Measurements from ENCODE around the gene YKT6.

Gene YKT6

DNA sequence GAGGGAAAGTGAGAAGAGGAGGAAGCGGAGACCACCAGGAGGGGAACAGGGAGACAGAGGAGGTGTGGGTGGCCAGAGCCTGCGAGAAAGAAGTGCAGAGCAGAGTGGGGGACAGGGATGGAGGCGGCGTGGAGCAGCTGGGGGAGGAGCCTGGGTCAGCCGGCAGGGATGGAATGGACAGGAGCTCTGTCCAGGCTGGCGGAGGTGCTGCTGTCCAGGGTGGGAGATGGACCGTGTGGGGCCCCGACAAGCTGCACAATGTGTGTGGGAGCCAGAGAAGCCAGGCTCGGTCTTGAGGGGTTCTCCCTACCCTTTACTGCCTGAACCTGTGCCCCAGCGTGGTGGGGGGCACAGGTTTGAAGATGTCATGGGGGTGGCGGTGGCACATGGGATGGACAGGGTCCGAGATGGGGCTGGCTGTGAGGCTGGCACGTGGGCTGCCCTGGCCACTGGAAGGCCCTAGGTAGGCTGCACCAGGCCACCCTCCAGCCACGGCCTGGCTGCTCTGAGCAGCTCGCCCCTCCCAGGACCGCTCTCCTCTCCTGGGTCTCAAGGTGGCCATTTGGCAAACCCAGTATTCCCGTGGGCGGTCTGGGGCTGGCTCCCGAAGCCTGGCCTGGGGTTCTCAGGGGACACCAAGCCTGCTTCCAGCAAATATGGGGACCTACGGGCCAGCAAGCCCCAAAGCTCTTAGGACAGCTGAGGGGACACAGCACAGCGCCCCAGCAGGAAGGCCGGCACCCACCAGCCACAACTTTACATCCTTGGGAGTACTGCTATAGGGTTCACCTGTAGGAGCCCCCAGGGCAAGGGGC is 32.3 kb downstream of the YKT6 start:
- DNase-seq (ENCODE audit: low read depth): no peak
- TF ChIP-seq, protein P1, sequence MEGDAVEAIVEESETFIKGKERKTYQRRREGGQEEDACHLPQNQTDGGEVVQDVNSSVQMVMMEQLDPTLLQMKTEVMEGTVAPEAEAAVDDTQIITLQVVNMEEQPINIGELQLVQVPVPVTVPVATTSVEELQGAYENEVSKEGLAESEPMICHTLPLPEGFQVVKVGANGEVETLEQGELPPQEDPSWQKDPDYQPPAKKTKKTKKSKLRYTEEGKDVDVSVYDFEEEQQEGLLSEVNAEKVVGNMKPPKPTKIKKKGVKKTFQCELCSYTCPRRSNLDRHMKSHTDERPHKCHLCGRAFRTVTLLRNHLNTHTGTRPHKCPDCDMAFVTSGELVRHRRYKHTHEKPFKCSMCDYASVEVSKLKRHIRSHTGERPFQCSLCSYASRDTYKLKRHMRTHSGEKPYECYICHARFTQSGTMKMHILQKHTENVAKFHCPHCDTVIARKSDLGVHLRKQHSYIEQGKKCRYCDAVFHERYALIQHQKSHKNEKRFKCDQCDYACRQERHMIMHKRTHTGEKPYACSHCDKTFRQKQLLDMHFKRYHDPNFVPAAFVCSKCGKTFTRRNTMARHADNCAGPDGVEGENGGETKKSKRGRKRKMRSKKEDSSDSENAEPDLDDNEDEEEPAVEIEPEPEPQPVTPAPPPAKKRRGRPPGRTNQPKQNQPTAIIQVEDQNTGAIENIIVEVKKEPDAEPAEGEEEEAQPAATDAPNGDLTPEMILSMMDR (IDR thresholded peaks at IDR 0.05; ENCODE audit: insufficient read depth, low read depth, low read length, missing control alignments): no peak

DNA sequence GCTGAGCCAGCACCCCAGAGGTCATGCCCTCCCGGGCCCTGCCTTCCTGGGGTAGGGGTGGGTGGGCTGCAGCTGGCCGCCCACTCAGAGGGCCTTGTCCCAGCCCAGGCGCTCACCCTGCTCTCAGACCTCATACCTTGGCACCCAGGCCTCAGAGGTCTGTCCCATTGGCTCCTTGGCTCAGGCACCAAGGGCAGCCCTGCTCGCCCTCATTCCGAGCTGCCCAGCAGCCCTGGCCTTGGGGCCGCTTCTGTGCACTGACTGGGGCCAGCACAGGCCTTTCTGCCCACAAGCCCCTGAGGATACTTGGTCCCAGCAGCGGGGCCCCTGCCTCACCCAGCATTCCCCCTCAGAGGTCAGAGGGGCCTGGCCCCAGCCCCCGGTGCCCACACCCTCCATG is 34.3 kb downstream of the YKT6 start:
- TF ChIP-seq, protein P1 (IDR thresholded peaks at IDR 0.05; ENCODE audit: insufficient read depth, low read depth, low read length, missing control alignments): no peak
- no peak overlapping the region for H3K4me3 ChIP-seq (ENCODE audit: low read length)
- no peak for DNase-seq (ENCODE audit: low read depth)

More for the DNA sequence above, 32.3 kb downstream of the YKT6 start:
- H3K4me3 ChIP-seq (ENCODE audit: low read length): no peak overlapping the region

DNA sequence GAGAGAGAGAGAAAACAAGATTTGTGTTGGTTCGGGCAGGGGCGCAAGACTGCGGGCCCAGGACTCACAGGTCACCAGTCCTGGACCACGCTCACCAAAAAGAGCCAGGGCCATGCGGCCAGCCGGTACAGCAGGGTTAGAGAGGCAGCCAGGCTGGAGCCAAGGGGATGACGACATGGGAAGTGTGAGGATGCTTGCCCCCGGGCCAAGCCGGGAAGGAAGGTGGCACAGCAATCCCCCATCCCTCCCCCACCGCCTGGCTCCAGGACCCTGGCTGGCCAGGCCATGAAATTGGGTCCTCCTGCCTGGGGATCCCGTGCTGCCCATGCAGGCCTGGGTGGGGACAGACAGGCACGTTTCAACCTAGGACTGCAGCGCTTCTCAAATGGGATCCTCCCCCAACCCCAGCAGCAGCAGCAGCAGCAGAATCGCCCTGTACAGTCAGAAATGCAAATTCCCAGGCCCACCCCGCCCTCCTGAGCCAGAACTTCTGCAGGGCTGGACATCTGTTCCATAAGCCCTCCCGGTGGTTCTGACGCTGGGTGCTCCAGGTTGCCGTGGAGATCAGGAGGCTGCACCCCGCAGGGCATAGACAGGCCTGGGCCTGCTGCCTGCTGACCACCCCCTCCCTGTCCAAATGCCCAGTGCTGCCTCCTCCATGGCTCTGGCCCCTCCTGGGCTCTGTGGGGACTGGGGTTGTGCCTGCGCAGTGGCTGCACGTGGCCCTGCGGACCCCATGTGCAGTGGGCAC is 35.0 kb downstream of the YKT6 start:
- H3K4me3 ChIP-seq (ENCODE audit: low read length): no peak overlapping the region
- DNase-seq (ENCODE audit: low read depth): no peak
- TF ChIP-seq, protein P1 (IDR thresholded peaks at IDR 0.05; ENCODE audit: insufficient read depth, low read depth, low read length, missing control alignments): no peak

DNA sequence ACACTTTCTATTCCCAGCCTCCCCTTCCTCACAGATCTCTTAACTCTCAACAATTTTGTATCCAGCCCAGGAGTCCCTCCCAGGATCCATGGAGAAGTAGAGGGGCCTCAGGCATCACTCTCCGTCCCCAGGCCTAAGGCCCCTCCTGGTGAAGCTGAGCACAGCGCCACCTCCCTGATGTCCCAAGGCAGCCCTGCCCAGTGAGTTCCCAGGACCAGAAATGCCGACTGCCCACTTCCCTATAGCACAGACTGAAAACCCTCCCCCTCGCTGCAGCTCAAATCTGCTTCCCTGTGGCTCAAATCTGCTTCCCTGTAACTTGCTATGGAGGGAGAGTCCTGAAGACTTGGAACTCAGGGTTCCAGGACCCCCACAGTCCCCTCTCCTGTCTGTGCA is 35.6 kb downstream of the YKT6 start:
- DNase-seq (ENCODE audit: low read depth): no peak

DNA sequence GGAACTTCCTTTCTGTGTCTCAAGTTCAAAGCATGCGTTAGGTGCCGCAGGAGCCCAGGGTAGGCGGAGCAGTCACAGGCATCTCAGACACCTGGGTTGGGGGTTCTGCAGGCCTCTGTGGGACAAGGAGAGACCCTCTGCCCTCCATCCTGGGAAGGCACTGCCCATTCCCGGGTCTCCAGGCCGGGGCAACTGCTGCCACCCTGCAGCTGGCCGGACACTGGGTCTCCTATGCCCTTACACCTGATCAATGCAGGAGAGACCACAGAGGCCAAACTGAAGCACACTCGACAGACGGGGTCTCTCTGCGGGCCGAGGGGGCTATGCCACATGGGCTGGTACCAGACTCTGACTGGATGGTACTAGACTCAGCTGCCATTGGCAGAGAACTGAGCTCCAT is 36.9 kb downstream of the YKT6 start:
- no peak overlapping the region for H3K4me3 ChIP-seq (ENCODE audit: low read length)
- TF ChIP-seq, protein P1 (IDR thresholded peaks at IDR 0.05; ENCODE audit: insufficient read depth, low read depth, low read length, missing control alignments): no peak
- no peak for DNase-seq (ENCODE audit: low read depth)

More for the DNA sequence above, 35.6 kb downstream of the YKT6 start:
- TF ChIP-seq, protein P1 (IDR thresholded peaks at IDR 0.05; ENCODE audit: insufficient read depth, low read depth, low read length, missing control alignments): no peak
- no peak overlapping the region for H3K4me3 ChIP-seq (ENCODE audit: low read length)

DNA sequence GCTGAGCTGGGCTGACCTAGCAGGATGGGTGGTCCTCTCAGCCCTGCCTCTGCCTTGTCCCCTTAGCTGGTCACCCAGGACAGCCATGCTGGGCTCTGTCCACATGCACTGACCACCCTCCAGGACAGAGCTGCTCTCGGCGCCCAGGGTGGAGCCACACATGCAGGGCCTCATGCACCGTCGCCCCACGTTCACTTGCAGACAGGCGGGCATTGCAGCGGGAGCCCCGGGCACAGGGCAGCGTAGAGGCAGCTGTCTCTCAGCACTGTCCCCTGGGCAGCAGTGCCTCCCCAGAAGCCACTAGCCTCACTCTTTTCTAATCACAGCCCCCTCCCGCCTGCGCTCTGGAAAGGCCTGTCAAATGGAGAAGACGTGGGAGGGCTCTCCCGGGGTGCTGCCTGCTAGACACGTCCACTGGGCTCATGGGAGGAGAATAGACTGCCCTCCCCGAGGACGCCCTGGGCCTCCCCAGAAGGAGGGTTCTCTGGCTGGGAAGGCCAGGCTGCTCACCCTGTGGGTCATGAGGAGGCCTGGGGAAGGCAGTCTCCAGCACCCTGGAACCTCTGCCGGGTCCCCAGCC is 37.4 kb downstream of the YKT6 start:
- no peak for DNase-seq (ENCODE audit: low read depth)
- TF ChIP-seq, protein P1 (IDR thresholded peaks at IDR 0.05; ENCODE audit: insufficient read depth, low read depth, low read length, missing control alignments): no peak
- H3K4me3 ChIP-seq (ENCODE audit: low read length): no peak overlapping the region
